Mucosa of gallbladder (tissue), 1 donor: ENCODE data around the gene GBE1. TPM values are rescaled to one million over a fixed set of nuclear protein-coding genes. Genes with fewer than 3 reads are reported as not detected.

Experiments
- DNase-seq: peaks from one replicate; pipeline ENCODE4 v3.0.0-alpha.2; 2020; ENCODE audit warnings: low spot score
- total RNA-seq: library from RNA; stranded (reverse); gene quantifications from one replicate; pipeline ENCODE4 v1.2.1, GENCODE V29; 2021
- donor health status: DM: no; HTN: no; CAD: no.

The GBE1 gene
- total RNA-seq, 1 donor from 2014 or later, result 17.2 TPM

DNA sequence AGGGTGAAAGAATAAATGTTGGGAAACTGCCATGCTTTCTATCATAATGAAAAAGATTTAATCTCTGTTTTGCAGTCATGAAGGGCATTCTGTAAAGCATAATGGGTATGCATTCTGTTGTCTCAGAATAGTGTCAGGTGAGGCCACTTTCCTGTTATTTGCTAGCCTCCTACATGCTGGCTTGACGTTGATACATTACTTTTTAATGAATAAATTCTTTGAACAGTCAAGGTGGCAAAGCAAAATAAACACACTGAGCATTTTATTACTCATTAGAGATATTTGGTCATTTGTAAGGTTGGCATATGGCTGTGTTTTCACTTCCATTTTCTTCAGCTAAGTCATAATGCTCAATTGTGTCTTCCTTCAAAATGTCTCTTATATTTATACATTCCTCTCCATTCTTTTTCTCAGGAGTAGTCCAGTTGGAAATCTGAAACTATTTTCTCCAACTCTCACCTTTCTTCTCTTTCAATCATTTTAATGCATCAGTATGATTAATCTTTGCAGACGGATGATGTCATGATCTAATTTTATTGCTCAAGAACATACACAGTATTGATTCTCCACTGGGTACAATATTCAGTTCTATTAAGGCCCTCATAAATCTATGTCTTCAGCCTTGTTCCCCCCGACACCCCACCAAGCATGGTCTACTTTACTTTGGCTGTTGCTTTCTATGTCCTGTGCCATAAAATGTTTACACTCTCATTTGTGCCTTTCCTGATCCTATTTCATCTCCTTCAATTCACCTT lies 290.7 kb downstream of the GBE1 start:
- DNase-seq, result no peak

DNA sequence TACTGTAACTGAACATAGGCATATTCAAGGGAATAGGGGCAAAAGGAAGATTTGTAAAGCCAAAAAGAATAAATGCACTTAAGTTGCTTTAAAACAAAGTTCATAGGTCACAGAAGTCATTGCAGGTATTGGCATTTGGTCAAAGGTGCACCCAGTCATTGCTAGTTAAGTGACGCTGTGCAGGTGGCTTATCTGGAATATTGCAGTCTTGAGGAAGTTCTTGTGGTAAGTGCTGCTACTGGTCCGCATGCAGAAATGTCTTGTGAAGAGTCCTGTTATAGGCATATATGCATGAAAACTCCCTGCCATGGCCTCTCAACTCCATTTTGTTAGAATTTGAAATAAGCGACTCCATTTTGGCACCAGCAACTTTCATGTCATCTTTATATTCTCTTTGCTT lies 293.1 kb downstream of the GBE1 start:
- DNase-seq, result no peak

- no peak for DNase-seq
Measured at GRCh38 chr3:81466201-81466560, 295.3 kb downstream of the GBE1 start.

- no peak for DNase-seq
Measured at GRCh38 chr3:81465510-81466200, 295.8 kb downstream of the GBE1 start.

DNA sequence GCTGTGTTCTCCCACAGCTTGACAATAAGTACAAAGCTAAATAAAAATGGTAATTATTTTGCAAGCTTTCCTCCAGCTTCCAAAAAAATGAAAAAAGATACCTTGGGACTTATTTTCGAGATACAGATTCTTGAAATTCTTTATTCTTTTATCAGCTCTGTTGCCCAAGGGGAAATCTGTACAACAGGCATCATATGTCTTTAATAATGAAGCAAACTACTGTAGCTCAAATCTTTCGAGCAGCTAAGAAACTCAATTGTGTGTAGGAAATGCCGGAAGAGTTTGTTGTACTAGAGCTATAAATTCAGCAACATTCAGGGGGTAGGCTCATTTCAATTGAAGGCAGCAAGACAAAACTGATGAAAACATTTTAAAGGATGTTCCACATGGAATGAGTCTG lies 297.7 kb downstream of the GBE1 start:
- DNase-seq, result no peak

- DNase-seq, result no peak
Measured at GRCh38 chr3:81462921-81463320, 298.5 kb downstream of the GBE1 start.

GRCh38 chr3:81459733-81460132 lies 301.7 kb downstream of the GBE1 start:
- no peak for DNase-seq

DNA sequence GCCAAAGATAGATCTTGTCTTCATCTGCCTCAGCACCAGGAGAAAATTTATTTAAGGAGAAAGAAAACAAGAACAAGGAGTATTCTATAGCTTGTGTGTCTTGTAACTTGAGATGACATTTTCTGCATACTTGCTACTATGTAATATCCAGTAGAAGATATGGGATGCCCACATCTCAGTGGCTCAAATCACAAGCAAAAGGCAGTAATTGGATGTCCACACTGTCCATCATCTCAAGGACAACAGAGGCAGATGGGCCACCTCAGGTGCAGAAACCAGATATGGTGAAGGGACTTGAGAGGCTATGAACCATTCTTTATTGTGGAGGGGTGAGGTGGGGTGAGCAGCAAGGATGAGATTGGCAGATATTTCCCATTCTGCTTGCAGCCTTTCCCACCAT lies 309.0 kb downstream of the GBE1 start:
- DNase-seq, result no peak

GRCh38 chr3:81451611-81452010 lies 309.8 kb downstream of the GBE1 start:
- DNase-seq, result no peak

GRCh38 chr3:81451140-81451539 lies 310.3 kb downstream of the GBE1 start:
- no peak for DNase-seq

GRCh38 chr3:81446806-81447205 lies 314.6 kb downstream of the GBE1 start:
- DNase-seq, result no peak

DNA sequence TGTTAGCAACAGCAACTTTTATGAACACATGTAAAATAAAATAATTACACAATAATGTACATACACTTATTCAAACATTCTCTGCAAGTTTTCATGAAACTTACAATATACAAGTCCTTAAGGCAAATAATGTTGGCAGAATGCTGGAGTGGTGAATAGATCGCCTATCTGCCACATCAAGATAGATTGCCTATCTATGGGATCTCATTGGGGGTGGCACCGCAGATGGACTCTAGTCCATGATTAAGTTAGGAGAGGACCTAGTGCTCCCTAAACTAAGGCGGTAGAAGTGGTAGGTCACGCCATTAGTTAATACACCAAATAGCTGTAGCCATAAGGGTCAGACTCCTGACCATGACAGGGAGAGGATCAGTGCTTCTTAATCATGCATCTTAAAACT lies 315.7 kb downstream of the GBE1 start:
- DNase-seq, result no peak

GRCh38 chr3:81444817-81445460 lies 316.5 kb downstream of the GBE1 start:
- no peak for DNase-seq

GRCh38 chr3:81443958-81444357 lies 317.5 kb downstream of the GBE1 start:
- DNase-seq, result no peak

GRCh38 chr3:81443457-81443782 lies 318.0 kb downstream of the GBE1 start:
- DNase-seq, result no peak

DNA sequence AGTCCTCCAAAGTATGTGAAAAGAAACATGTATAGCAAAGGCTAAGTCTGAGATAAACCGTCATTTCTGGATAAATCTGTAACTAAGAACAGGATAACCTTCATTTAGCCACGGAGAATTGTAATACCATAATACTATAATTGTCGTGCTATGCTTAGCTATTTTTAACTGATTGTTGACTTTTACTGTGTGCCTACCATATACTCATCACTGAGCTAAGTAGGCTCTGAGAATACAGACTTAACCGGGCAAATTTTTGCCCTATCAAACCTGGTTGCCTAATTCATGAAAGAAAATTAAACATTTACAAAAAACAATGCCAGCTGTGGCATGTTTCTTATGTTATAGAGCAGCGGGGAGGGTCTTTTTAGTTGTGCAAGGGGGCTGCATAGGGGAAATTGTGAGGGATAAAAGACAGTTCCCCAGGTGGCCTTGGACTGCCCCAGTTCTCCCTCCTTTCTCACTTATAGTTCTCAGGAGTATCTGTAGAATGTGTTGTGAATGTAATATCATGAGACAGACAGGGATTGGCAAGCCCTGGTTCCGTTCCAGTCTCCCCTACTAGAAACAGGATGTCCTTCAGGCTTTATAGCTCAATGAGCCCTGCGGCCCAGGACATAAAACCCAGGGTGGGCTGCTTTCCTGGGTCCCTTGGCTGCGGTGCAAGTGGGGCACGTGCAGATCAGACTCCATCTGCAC lies 318.5 kb downstream of the GBE1 start:
- no peak for DNase-seq

- no peak for DNase-seq
Measured at GRCh38 chr3:81440661-81441060, 320.8 kb downstream of the GBE1 start.
